Mesenchymal stem cell (in vitro differentiated cells and primary cell): ENCODE measurements around the gene SYNE3.
A peak's percentile ranks its signal among the peaks of the same experiment; 100 is the strongest.

Experiments used
- DNase-seq: peaks from one replicate; pipeline ENCODE4 v3.0.0-alpha.2; 2013
- H2AFZ ChIP-seq: one replicate; pipeline ENCODE4 v1.6.1; 2013; ENCODE audit warnings: low read depth, mild to moderate bottlenecking, control low read depth, inconsistent platforms, low read length, moderate library complexity
- H2AK5ac ChIP-seq: 2 replicates; pipeline ENCODE4 v1.6.1; 2013; ENCODE audit warnings: low read length, moderate library complexity, mild to moderate bottlenecking, inconsistent platforms; ENCODE audit not compliant: severe bottlenecking
- H2BK120ac ChIP-seq: one replicate; pipeline ENCODE4 v1.6.1; 2013; ENCODE audit warnings: low read depth, mild to moderate bottlenecking, inconsistent platforms, low read length, moderate library complexity
- H2BK12ac ChIP-seq, 2 experiments: one replicate each; pipeline ENCODE4 v1.6.1; 2013; ENCODE audit warnings: inconsistent platforms in 2 of 2, low read length in 2 of 2, mild to moderate bottlenecking in 2 of 2, moderate library complexity in 2 of 2, control low read depth in 1 of 2
- H2BK15ac ChIP-seq: one replicate; pipeline ENCODE4 v1.6.1; 2013; ENCODE audit warnings: mild to moderate bottlenecking, low read depth, inconsistent platforms; ENCODE audit not compliant: poor library complexity, severe bottlenecking
- H2BK5ac ChIP-seq: 2 replicates; pipeline ENCODE4 v1.6.1; 2013; ENCODE audit warnings: low read depth, mild to moderate bottlenecking, low read length, control low read depth, inconsistent platforms; ENCODE audit not compliant: poor library complexity, severe bottlenecking
- H3K14ac ChIP-seq, 2 experiments: one replicate each; pipeline ENCODE4 v1.6.1; 2013; ENCODE audit warnings: inconsistent platforms in 2 of 2, low read length in 2 of 2, control low read depth in 1 of 2, mild to moderate bottlenecking in 1 of 2, moderate library complexity in 1 of 2
- H3K18ac ChIP-seq, 2 experiments: one replicate each; pipeline ENCODE4 v1.6.1; 2013; ENCODE audit warnings: inconsistent platforms in 2 of 2, low read length in 2 of 2, control low read depth in 1 of 2, low read depth in 1 of 2, mild to moderate bottlenecking in 1 of 2
- H3K23ac ChIP-seq, 2 experiments: one replicate each; pipeline ENCODE4 v1.6.1; 2013; ENCODE audit warnings: inconsistent platforms in 2 of 2, low read length in 2 of 2, mild to moderate bottlenecking in 2 of 2, moderate library complexity in 2 of 2, control low read depth in 1 of 2
- H3K27ac ChIP-seq: 2 replicates; pipeline ENCODE4 v1.5.1; 2013; ENCODE audit warnings: mild to moderate bottlenecking, moderate library complexity, low read length, control low read depth, inconsistent platforms; ENCODE audit not compliant: poor library complexity, severe bottlenecking
- H3K27me3 ChIP-seq, 2 experiments: 2 replicates each; pipeline versions ENCODE4 v1.6.1 to v1.7.0; 2013; ENCODE audit warnings: low read length in 2 of 2, mild to moderate bottlenecking in 2 of 2, moderate library complexity in 2 of 2, control low read depth in 1 of 2, inconsistent platforms in 1 of 2; ENCODE audit not compliant: control insufficient read depth in 1 of 2, insufficient read depth in 1 of 2
- H3K36me3 ChIP-seq, 2 experiments: 2 replicates each; pipeline versions ENCODE4 v1.6.1 to v1.7.0; 2013; ENCODE audit warnings: low read length in 2 of 2, control low read depth in 1 of 2, inconsistent platforms in 1 of 2, low read depth in 1 of 2, mild to moderate bottlenecking in 1 of 2; ENCODE audit not compliant: insufficient read depth in 2 of 2, control insufficient read depth in 1 of 2
- H3K4ac ChIP-seq, 2 experiments: one replicate each; pipeline ENCODE4 v1.6.1; 2013; ENCODE audit warnings: inconsistent platforms in 2 of 2, low read length in 2 of 2, mild to moderate bottlenecking in 2 of 2, moderate library complexity in 2 of 2, control low read depth in 1 of 2, low read depth in 1 of 2
- H3K4me1 ChIP-seq: 2 replicates; pipeline ENCODE4 v1.6.1; 2013; ENCODE audit warnings: low read depth, low read length, control low read depth; ENCODE audit not compliant: control insufficient read depth, insufficient read depth
- H3K4me2 ChIP-seq: 2 replicates; pipeline ENCODE4 v1.6.1; 2013; ENCODE audit warnings: low read length, mild to moderate bottlenecking, inconsistent platforms; ENCODE audit not compliant: poor library complexity, severe bottlenecking
- H3K4me3 ChIP-seq, 2 experiments: 2 replicates each; pipeline versions ENCODE4 v1.5.1 to v1.7.0; 2013; ENCODE audit warnings: low read length in 2 of 2, mild to moderate bottlenecking in 2 of 2, control low read depth in 1 of 2, low read depth in 1 of 2; ENCODE audit not compliant: insufficient read depth in 1 of 2
- H3K79me1 ChIP-seq: replicated peaks from 2 replicates; pipeline ENCODE4 v1.6.1; 2013; ENCODE audit warnings: mild to moderate bottlenecking, control low read depth, low read length, inconsistent platforms; ENCODE audit not compliant: poor library complexity, severe bottlenecking
- H3K9ac ChIP-seq: 2 replicates; pipeline ENCODE4 v1.7.0; 2013; ENCODE audit warnings: mild to moderate bottlenecking, low read length, moderate library complexity
- H3K9me3 ChIP-seq: 2 replicates; pipeline ENCODE4 v1.7.0; 2013; ENCODE audit warnings: mild to moderate bottlenecking, low read length; ENCODE audit not compliant: control insufficient read depth
- H4K8ac ChIP-seq: one replicate; pipeline ENCODE4 v1.6.1; 2013; ENCODE audit warnings: inconsistent platforms, mild to moderate bottlenecking, low read length, moderate library complexity
- H4K91ac ChIP-seq: one replicate; pipeline ENCODE4 v1.6.1; 2013; ENCODE audit warnings: mild to moderate bottlenecking, low read length, inconsistent platforms
- WGBS: methylation state at CpG from one replicate; pipeline ENCODE4 v1.1.7; 2013; ENCODE audit warnings: mixed read lengths; 5-methylcytosine and 5-hydroxymethylcytosine counted together

SYNE3 gene

DNA sequence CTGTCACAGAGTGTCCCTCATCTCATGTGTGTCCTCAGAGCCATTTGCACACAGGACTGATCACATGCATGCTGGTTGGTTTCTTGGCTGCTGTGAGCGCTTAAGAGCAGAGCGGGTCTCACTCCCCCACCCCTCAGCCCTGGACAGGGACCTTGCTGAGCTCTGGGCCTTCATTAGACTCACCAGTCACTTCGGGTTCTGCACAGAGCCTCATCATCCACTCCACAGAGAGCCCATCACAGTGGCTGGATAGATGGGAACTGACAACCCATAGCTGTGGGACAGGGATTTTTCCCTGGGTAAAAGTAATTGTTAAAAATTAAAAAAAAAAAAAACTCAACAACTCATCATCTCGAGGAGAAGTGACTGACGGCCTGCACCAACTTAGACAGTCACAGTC is 26.6 kb upstream of the SYNE3 start:
- no peak overlapping the region for H2BK120ac ChIP-seq
- H3K4me1 ChIP-seq = peaks cover 10% of the 10 kb centered on the region
- no peak overlapping the region for H2AK5ac ChIP-seq
- H4K8ac ChIP-seq = no peak overlapping the region
- H3K14ac ChIP-seq = no peak overlapping the region
- H2BK15ac ChIP-seq = no peak overlapping the region
- H2BK5ac ChIP-seq = no peak overlapping the region
- H3K4ac ChIP-seq = no peak overlapping the region
- no peak overlapping the region for H3K4me2 ChIP-seq
- H3K18ac ChIP-seq = no peak overlapping the region
- no peak overlapping the region for H3K9ac ChIP-seq
- H2BK12ac ChIP-seq = no peak overlapping the region
- no peak overlapping the region for H3K27ac ChIP-seq
- H3K79me1 ChIP-seq = peaks cover 33% of the 10 kb centered on the region
- peaks cover 18% of the 10 kb centered on the region for H3K9me3 ChIP-seq
- H3K36me3 ChIP-seq = peaks cover 9 to 22% of the 10 kb centered on the region in 2 experiments
- H3K27me3 ChIP-seq = no peaks in the 10 kb centered on the region
- H3K4me3 ChIP-seq = no peak overlapping the region
- no peak for DNase-seq
- H3K23ac ChIP-seq = no peak overlapping the region
- 99% methylated on average over 4 of the region's 5 CpGs for WGBS
- H4K91ac ChIP-seq = no peak overlapping the region
- H2AFZ ChIP-seq = no peak overlapping the region

DNA sequence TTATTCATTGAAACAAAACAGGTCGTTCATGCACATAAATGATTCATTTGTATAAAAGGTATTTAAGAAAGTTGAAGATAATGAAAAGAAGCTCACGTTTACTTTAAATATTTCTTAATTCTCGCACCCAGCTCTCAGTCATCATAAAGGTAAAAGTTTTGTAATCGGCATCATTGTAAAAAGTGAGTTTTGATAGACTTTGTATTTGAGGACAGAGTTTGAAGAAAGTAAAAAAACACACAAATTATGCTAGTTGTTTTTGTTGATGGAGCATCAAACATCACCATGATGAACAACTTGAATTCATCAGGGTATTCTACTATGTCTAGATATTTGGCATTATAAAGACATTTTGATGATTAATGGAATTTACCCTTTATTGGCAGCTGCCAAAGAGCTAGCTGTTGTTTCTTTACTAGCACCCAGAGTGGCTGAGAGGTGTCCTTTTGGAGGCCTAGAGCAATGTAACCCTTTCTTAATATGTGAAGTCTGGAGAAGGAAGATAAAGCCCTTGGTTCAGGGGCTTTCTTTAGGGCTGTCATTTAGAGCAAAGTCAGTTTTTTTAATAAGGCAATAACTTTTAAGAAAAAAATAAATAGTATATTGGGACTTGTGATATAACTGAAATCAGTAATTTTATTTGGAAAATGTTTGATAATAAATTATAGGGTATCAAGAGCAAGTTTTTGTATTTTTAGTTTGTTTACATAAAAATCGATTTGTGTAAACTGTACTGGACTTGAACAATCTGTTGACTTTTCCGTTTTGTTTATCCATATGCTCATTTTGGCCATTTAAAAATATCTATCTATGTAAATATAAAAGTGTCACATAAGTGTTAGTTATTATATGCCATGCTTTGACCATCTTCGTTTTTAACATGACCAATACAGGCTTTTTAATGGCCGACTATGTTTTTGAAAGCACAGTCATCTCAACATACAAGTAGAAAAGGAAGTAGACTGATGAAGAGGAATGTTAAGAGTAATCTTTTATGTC is 25.8 kb upstream of the SYNE3 start:
- no peak overlapping the region for H3K18ac ChIP-seq
- 93% methylated on average over 3 of the region's 8 CpGs for WGBS

DNA sequence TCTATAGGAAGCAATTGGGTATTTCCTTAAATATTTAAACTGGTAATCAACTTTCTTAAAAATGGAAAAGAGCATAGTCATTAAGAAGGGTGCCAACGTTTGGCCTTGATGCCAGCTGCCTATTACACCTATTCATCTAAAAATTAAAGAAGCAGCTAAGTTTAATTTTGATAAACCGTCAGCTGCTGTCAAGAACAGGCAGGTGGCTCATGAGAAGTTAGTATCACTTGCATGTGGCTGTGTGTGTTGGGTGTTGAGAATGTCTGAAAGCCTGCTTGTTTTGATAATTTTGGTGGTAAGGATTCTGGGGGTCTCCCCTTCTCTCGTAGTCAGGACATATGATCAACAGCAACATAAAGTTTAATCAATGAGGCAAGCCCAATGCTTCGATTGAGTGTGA is 24.9 kb upstream of the SYNE3 start:
- Histone ChIP-seq H2BK5ac (no peak overlapping the region), H3K27me3 (no peaks in the 10 kb centered on the region), H3K14ac (no peak overlapping the region), H4K8ac (no peak overlapping the region), H2AK5ac (no peak overlapping the region), H3K4me1 (peaks cover 2% of the 10 kb centered on the region), H3K4me2 (no peak overlapping the region), H2BK15ac (no peak overlapping the region), H3K27ac (no peak overlapping the region), H3K79me1 (peaks cover 29% of the 10 kb centered on the region), H3K18ac (no peak overlapping the region), H3K23ac (no peak overlapping the region), H2BK120ac (no peak overlapping the region), H2AFZ (no peak overlapping the region), H2BK12ac (no peak overlapping the region), H3K4ac (no peak overlapping the region), H3K36me3 (peaks cover 9 to 17% of the 10 kb centered on the region in 2 experiments), H3K4me3 (no peak overlapping the region), H4K91ac (no peak overlapping the region), H3K9me3 (peaks cover 18% of the 10 kb centered on the region), H3K9ac (no peak overlapping the region)
- DNase-seq = no peak
- WGBS = 90% methylated on average over 3 of the region's 4 CpGs

More for the DNA sequence above, 25.8 kb upstream of the SYNE3 start:
- Histone ChIP-seq H3K79me1 (peaks cover 33% of the 10 kb centered on the region), H3K4me2 (no peak overlapping the region), H2AK5ac (no peak overlapping the region), H3K4ac (no peak overlapping the region), H3K27me3 (no peaks in the 10 kb centered on the region), H2BK15ac (no peak overlapping the region), H3K36me3 (peaks cover 9 to 19% of the 10 kb centered on the region in 2 experiments), H3K9me3 (peaks cover 18% of the 10 kb centered on the region), H3K27ac (no peak overlapping the region), H3K4me3 (no peak overlapping the region), H3K4me1 (peaks cover 4% of the 10 kb centered on the region), H3K14ac (no peak overlapping the region), H4K91ac (no peak overlapping the region), H4K8ac (no peak overlapping the region), H2AFZ (no peak overlapping the region), H3K23ac (no peak overlapping the region), H2BK120ac (no peak overlapping the region), H3K9ac (no peak overlapping the region), H2BK12ac (no peak overlapping the region), H2BK5ac (no peak overlapping the region)
- DNase-seq = peak; percentile 14

DNA sequence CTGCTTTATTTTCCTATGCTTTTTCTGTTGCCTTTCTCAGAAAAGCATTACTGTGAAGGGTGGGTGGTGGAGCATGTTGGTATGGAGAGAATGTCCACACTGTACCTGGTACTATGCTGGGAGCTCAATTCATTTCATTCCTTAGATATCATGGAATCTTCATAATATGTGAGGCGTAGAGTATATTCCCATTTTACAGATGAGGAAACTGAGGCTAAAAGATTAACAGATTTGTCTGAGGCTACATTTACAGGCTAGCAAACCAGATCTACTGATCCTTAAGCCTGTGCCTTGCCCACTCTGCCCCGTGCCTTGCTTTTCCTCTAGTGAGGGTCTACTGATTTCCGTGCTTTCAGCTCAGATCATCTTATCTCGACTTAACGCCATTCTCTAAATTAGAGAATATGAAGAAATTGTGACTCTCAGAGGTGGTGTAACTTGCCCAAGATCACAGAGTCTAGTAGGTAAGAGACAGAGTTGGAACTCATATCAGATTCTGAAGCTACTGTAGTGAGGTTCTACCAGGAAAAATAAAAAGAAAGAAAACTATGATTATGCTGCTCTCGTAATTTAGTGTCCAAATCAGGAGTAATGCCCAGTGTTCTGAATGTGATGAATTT is 23.9 kb upstream of the SYNE3 start:
- WGBS = over 99% methylated on average over 6 of the region's 6 CpGs
- Histone ChIP-seq H3K18ac (no peak overlapping the region), H4K8ac (no peak overlapping the region)

More for the DNA sequence above, 23.9 kb upstream of the SYNE3 start:
- Histone ChIP-seq H3K79me1 (peaks cover 29% of the 10 kb centered on the region), H4K91ac (no peak overlapping the region), H2AFZ (no peak overlapping the region), H2BK5ac (no peak overlapping the region), H3K4me3 (no peak overlapping the region), H3K14ac (no peak overlapping the region), H3K23ac (no peak overlapping the region), H3K9me3 (peaks cover 14% of the 10 kb centered on the region), H2BK15ac (no peak overlapping the region), H2AK5ac (no peak overlapping the region), H3K36me3 (peaks cover 9 to 17% of the 10 kb centered on the region in 2 experiments), H3K4me2 (no peak overlapping the region), H2BK12ac (no peak overlapping the region), H3K9ac (no peak overlapping the region), H2BK120ac (no peak overlapping the region), H3K4ac (no peak overlapping the region), H3K27me3 (no peaks in the 10 kb centered on the region), H3K4me1 (peaks cover 7% of the 10 kb centered on the region), H3K27ac (no peak overlapping the region)
- DNase-seq = no peak
